Caco-2 (cell line): ENCODE measurements around the gene FUBP3. TPM values are rescaled to one million over a fixed set of nuclear protein-coding genes. Genes with fewer than 3 reads are reported as not detected.

Experiments
- BruUV-seq: library from RNA; stranded (reverse); fragments of 400-500 nt; replicated peaks from 2 replicates; lab custom pipeline; 2021; lab: Mats Ljungman, UMichigan
- CTCF ChIA-PET: fragments of 300-600 bp; sonication (Branson Sonifier 250); formaldehyde crosslinking; loops from one replicate; lab custom pipeline; 2022; ENCODE audit warnings: antibody characterized with exemption; lab: Charles Lee
- POLR2A ChIA-PET: fragments of 300-600 bp; sonication (Branson Sonifier 250); formaldehyde crosslinking; loops from one replicate; lab custom pipeline; 2022; ENCODE audit warnings: antibody characterized with exemption; lab: Charles Lee
- DNase-seq, 2 experiments: peaks; one replicate each; pipeline versions ENCODE4 v3.0.0 to v3.0.0-alpha.2; 2020 to 2022
- H3K27me3 ChIP-seq: replicated peaks from 2 replicates; pipeline ENCODE4 v1.6.0; 2011; ENCODE audit warnings: low read length; ENCODE audit not compliant: control insufficient read depth, insufficient read depth
- H3K36me3 ChIP-seq: 2 replicates; pipeline ENCODE4 v1.5.1; 2011; ENCODE audit warnings: low read length; ENCODE audit not compliant: control insufficient read depth, insufficient read depth
- H3K4me1 ChIP-seq: fragments of 250-450 bp; sonication (Bioruptor Pico); 2 replicates; pipeline ENCODE4 v1.5.1; 2020; ENCODE audit warnings: mild to moderate bottlenecking
- H3K4me3 ChIP-seq: 2 replicates; pipeline ENCODE4 v1.5.1; 2011; ENCODE audit warnings: low read depth, mild to moderate bottlenecking, control low read depth, low read length
- H3K9me3 ChIP-seq: fragments of 250-450 bp; sonication (Bioruptor Pico); 2 replicates; pipeline ENCODE4 v1.5.1; 2020; ENCODE audit warnings: mild to moderate bottlenecking, moderate library complexity
- H3K27ac Mint-ChIP-seq: one replicate; pipeline ENCODE4 v1.8.0; 2022; ENCODE audit warnings: mixed read lengths; ENCODE audit not compliant: unreplicated experiment
- H3K27me3 Mint-ChIP-seq: one replicate; pipeline ENCODE4 v1.8.0; 2022; ENCODE audit warnings: mixed read lengths; ENCODE audit not compliant: insufficient read depth, unreplicated experiment
- H3K36me3 Mint-ChIP-seq: one replicate; pipeline ENCODE4 v1.8.0; 2022; ENCODE audit warnings: mild to moderate bottlenecking, mixed read lengths; ENCODE audit not compliant: insufficient read depth, unreplicated experiment
- H3K4me1 Mint-ChIP-seq: one replicate; pipeline ENCODE4 v1.8.0; 2022; ENCODE audit warnings: low read depth, mixed read lengths; ENCODE audit not compliant: unreplicated experiment
- H3K4me3 Mint-ChIP-seq: one replicate; pipeline ENCODE4 v1.8.0; 2022; ENCODE audit warnings: mild to moderate bottlenecking, moderate library complexity, mixed read lengths; ENCODE audit not compliant: unreplicated experiment
- H3K9me3 Mint-ChIP-seq: one replicate; pipeline ENCODE4 v1.8.0; 2022; ENCODE audit warnings: mixed read lengths; ENCODE audit not compliant: unreplicated experiment
- CTCF ChIP-seq, 2 experiments: fragments of 200-600 bp in 1 of 2; IDR thresholded peaks; 1 replicate in 1 of 2; 2 replicates in 1 of 2; pipeline versions ENCODE4 v1.5.1 to v1.8.0; 2011 to 2022; ENCODE audit warnings: antibody characterized with exemption in 1 of 2, control low read depth in 1 of 2, inconsistent platforms in 1 of 2, low read depth in 1 of 2, low read length in 1 of 2, mild to moderate bottlenecking in 1 of 2, moderate library complexity in 1 of 2; ENCODE audit not compliant: insufficient read depth in 1 of 2, severe bottlenecking in 1 of 2, unreplicated experiment in 1 of 2
- intact Hi-C: fragments of 100-400 bp; cut with micrococcal nuclease; formaldehyde crosslinking; loops from one replicate; pipeline ENCODE4 v1.10.0; 2022; ENCODE audit not compliant: unreplicated experiment
- total RNA-seq: library from RNA; stranded (reverse); gene quantifications from 2 replicates; pipeline ENCODE4 v1.2.3, GENCODE V29; 2022

The FUBP3 gene
- total RNA-seq, 1 experiment from 2014 or later: 76.1 TPM

GRCh38 chr9:130555968-130556367, 23.4 kb upstream of the FUBP3 start:
- H3K4me3 ChIP-seq: no peak overlapping the region
- peaks cover 4% of the 10 kb centered on the region for H3K27me3 Mint-ChIP-seq
- POLR2A ChIA-PET: no interaction called here
- no peak overlapping the region for H3K4me3 Mint-ChIP-seq
- H3K27me3 ChIP-seq: no peaks in the 10 kb centered on the region
- intact Hi-C loops: no loop called here
- no peak for DNase-seq
- no peak for TF ChIP-seq CTCF (IDR thresholded peaks at IDR 0.05; ENCODE audit: insufficient read depth in 1 of 2, low read depth in 1 of 2, low read length in 1 of 2, severe bottlenecking in 1 of 2, unreplicated experiment in 1 of 2)
- H3K9me3 ChIP-seq: no peaks in the 10 kb centered on the region
- H3K27ac Mint-ChIP-seq: no peak overlapping the region
- H3K4me1 ChIP-seq: 0 out of 2 replicates have a peak, but pooled peaks cover 3% of the 10 kb centered on the region
- H3K4me1 Mint-ChIP-seq: peaks cover 6% of the 10 kb centered on the region
- H3K36me3 ChIP-seq: no peaks in the 10 kb centered on the region
- BruUV-seq: no TSS peak
- H3K36me3 Mint-ChIP-seq: no peaks in the 10 kb centered on the region
- CTCF ChIA-PET: no interaction called here
- H3K9me3 Mint-ChIP-seq: no peaks in the 10 kb centered on the region

GRCh38 chr9:130556396-130557076, 22.8 kb upstream of the FUBP3 start:
- BruUV-seq: no TSS peak
- Mint-ChIP-seq H3K27me3 (peaks cover 4% of the 10 kb centered on the region), H3K36me3 (no peaks in the 10 kb centered on the region), H3K4me3 (no peak overlapping the region), H3K9me3 (no peaks in the 10 kb centered on the region), H3K27ac (no peak overlapping the region), H3K4me1 (peaks cover 6% of the 10 kb centered on the region)
- CTCF ChIA-PET: no interaction called here
- POLR2A ChIA-PET: interaction anchor here (0.5 kb wide), 1 partner anchor 50 kb away, joined by 3 read pairs; no protein-coding TSS in a partner anchor
- no peaks in the 10 kb centered on the region for H3K27me3 ChIP-seq
- H3K36me3 ChIP-seq: no peaks in the 10 kb centered on the region
- H3K9me3 ChIP-seq: no peaks in the 10 kb centered on the region
- TF ChIP-seq CTCF (IDR thresholded peaks at IDR 0.05; ENCODE audit: insufficient read depth in 1 of 2, low read depth in 1 of 2, low read length in 1 of 2, severe bottlenecking in 1 of 2, unreplicated experiment in 1 of 2): no peak
- intact Hi-C loops: no loop called here
- H3K4me3 ChIP-seq: no peak overlapping the region
- H3K4me1 ChIP-seq: 0 out of 2 replicates have a peak, but pooled peaks cover 3% of the 10 kb centered on the region
- no peak for DNase-seq

- ChIA-PET CTCF (no interaction called here), POLR2A (interaction anchor here (0.5 kb wide), 1 partner anchor 50 kb away, joined by 3 read pairs; no protein-coding TSS in a partner anchor)
- H3K4me3 Mint-ChIP-seq: no peak overlapping the region
- H3K4me1 ChIP-seq: 0 out of 2 replicates have a peak, but pooled peaks cover 3% of the 10 kb centered on the region
- peaks cover 6% of the 10 kb centered on the region for H3K4me1 Mint-ChIP-seq
- no peaks in the 10 kb centered on the region for H3K36me3 ChIP-seq
- no peaks in the 10 kb centered on the region for H3K36me3 Mint-ChIP-seq
- peaks cover 4% of the 10 kb centered on the region for H3K27me3 Mint-ChIP-seq
- no TSS peak for BruUV-seq
- no peaks in the 10 kb centered on the region for H3K9me3 Mint-ChIP-seq
- no peak for DNase-seq
- no peak overlapping the region for H3K4me3 ChIP-seq
- TF ChIP-seq CTCF (IDR thresholded peaks at IDR 0.05; ENCODE audit: insufficient read depth in 1 of 2, low read depth in 1 of 2, low read length in 1 of 2, severe bottlenecking in 1 of 2, unreplicated experiment in 1 of 2): no peak
- no peak overlapping the region for H3K27ac Mint-ChIP-seq
- intact Hi-C loops: no loop called here
- no peaks in the 10 kb centered on the region for H3K9me3 ChIP-seq
- no peaks in the 10 kb centered on the region for H3K27me3 ChIP-seq
Measured at GRCh38 chr9:130557077-130557468, 22.3 kb upstream of the FUBP3 start.
